GM19328 (cell line): ENCODE data around the gene ATP8B1.
"Not testable (repeated sequence)": the region's sequence is repeated elsewhere in the genome, so short reads cannot be mapped to it uniquely, and the experiment has no call there.

Experiments used
- ATAC-seq: cut with Tn5 transposase; IDR thresholded peaks from one replicate; pipeline ENCODE4 v1.9.1; 2021; ENCODE audit warnings: mild to moderate bottlenecking, moderate library complexity; ENCODE audit not compliant: unreplicated experiment

Gene ATP8B1

GRCh38 chr18:57733861-57734260, 69.3 kb downstream of the ATP8B1 start:
- ATAC-seq, result no peak

- ATAC-seq, result no peak
Observed at GRCh38 chr18:57730146-57730545, 73.0 kb downstream of the ATP8B1 start.

- ATAC-seq, result no peak
Observed at GRCh38 chr18:57728941-57729511, 74.1 kb downstream of the ATP8B1 start.

GRCh38 chr18:57727952-57728807, 74.9 kb downstream of the ATP8B1 start:
- no peak for ATAC-seq

GRCh38 chr18:57719211-57719935, 83.7 kb downstream of the ATP8B1 start:
- not testable (repeated sequence) for ATAC-seq

- ATAC-seq, result no peak
Observed at GRCh38 chr18:57716549-57716948, 86.6 kb downstream of the ATP8B1 start.

- no peak for ATAC-seq
Observed at GRCh38 chr18:57715671-57716070, 87.4 kb downstream of the ATP8B1 start.

GRCh38 chr18:57715073-57715472, 88.0 kb downstream of the ATP8B1 start:
- ATAC-seq, result no peak

- ATAC-seq, result no peak
Observed at GRCh38 chr18:57710226-57710625, 92.9 kb downstream of the ATP8B1 start.

GRCh38 chr18:57709335-57709734, 93.8 kb downstream of the ATP8B1 start:
- ATAC-seq, result no peak

- no peak for ATAC-seq
Observed at GRCh38 chr18:57708288-57708687, 94.8 kb downstream of the ATP8B1 start.

GRCh38 chr18:57705832-57706595, 97.1 kb downstream of the ATP8B1 start:
- ATAC-seq, result no peak

GRCh38 chr18:57705011-57705410, 98.1 kb downstream of the ATP8B1 start:
- no peak for ATAC-seq

GRCh38 chr18:57698571-57699276, 104.4 kb downstream of the ATP8B1 start:
- no peak for ATAC-seq

GRCh38 chr18:57697426-57697825, 105.7 kb downstream of the ATP8B1 start:
- ATAC-seq, result no peak

- no peak for ATAC-seq
Observed at GRCh38 chr18:57696271-57696670, 106.8 kb downstream of the ATP8B1 start.

- ATAC-seq, result no peak
Observed at GRCh38 chr18:57691363-57691762, 111.8 kb downstream of the ATP8B1 start.

GRCh38 chr18:57687970-57688369, 115.1 kb downstream of the ATP8B1 start:
- no peak for ATAC-seq

- no peak for ATAC-seq
Observed at GRCh38 chr18:57683470-57683869, 119.6 kb downstream of the ATP8B1 start.
